HG03571 (cell line): ENCODE data around the gene ATP10B.

Source experiments
- ATAC-seq: cut with Tn5 transposase; IDR thresholded peaks from one replicate; pipeline ENCODE4 v1.9.1; 2021; ENCODE audit not compliant: unreplicated experiment

Gene ATP10B

DNA sequence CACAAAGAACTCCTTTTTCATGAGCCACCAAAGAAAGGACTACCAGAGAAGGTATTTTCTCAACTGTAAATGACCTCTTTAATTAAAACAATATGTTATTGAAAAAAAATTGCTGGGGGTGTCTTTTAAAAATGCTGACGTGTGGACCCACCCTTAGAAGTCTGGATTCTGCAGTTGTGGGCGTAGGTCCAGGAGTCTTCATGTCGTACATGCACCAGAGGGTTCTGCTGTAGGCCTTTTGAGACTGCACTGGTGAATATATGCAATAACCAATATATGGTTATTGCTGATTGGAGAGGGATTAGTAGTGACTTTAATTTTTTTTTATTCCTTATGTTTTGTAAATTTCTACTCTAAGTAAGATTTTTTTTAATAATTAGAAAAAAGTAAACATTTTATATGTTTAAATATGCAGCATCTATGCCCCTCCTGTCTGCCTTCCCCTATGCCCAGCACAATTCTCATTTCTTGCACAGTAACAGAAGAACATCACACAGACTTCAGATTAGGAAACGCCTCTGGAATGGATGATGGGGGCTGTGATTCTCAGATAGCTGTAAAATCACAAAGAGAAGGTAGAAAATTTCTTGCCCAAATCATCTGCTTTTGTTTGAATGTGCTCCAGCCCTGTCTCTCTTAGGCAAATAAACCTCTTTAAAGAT, 328.4 kb downstream of the ATP10B start:
- no peak for ATAC-seq

DNA sequence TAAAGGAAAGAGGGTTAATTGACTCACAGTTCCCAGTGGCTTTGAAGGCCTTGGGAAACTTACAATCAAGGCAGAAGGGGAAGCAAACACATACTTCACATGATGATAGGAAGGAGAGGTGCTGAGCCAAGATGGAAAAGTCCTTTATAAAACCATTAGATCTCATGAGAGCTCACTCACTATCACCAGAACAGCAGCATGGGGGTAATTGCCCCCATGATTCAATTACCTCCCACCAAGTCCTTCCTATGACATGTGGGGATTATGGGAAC, 330.7 kb downstream of the ATP10B start:
- no peak for ATAC-seq

DNA sequence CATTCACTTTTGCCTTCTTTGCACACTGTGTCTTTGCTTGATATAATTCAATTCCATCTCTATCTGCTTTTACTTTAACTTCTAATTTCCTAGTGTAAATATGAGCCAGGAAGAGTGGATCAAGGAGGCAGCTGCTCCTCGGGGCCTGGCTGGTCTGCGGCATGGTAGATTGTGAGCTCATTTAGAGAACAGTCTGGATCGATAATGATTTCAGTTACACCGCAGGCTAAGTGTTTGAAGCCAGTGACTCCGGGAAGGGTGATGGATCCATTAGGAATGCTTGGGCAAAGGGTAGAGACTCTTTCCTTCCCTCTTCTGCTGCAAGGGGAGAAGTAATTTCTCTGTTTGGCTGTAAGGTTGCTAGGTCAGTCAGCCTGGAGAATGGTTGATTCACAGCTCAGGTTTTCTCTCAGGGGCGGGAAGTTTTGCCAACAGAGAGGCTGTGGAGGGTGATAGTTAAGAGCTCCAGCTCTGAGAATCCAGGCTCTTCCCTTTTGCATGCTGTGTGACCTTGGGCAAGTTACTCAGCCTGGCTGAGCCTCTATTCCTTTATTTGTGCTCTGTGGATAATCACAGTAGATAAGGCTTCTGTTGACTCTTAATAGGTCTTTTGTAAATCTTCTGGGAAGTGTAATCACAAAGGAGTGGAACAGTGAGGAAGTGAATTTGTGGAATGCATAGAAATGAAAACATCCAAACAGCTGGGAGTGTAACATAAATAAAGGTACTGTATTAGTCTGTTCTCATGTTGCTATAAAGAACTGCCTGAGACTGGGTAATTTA, 331.2 kb downstream of the ATP10B start:
- ATAC-seq = no peak

DNA sequence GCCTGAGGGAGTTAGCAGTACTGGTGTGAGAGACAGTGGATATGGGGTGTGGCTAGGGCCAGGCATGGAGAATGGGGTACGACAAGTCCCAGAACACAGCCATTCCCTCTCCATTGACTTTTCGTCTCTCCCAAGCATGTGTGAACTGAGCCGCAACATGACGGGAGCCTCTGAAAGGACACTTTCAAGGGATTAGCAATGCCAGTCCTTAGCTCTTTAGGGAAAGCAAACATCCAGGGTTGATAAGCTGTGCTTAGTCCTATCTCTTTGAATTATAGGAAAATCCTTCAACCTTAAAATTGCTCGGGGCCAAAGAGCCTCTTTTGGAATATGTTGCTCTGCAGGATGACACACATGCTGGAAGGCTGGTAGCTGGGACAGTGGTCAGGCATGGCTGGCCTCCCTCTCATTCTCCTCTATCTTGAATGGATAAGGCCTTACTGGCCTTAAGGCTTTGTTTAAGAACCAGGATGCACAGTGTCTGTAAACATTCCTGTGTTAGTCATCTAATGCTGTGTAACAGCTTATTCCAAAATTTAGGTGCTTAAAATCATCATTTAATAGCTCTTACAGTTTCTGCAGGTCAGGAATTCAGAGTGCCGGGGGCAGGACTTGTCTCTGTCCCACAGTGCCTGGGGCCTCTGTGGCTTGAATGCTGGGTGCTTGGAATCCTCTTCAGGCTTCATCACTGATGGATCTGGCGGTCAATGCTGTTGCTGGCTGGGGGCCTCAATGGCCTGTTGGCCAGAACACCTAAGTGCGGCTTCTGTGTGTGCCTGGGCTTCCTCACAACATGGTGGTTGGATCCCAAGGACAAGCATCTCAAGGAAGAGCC, 335.1 kb downstream of the ATP10B start:
- ATAC-seq = no peak

DNA sequence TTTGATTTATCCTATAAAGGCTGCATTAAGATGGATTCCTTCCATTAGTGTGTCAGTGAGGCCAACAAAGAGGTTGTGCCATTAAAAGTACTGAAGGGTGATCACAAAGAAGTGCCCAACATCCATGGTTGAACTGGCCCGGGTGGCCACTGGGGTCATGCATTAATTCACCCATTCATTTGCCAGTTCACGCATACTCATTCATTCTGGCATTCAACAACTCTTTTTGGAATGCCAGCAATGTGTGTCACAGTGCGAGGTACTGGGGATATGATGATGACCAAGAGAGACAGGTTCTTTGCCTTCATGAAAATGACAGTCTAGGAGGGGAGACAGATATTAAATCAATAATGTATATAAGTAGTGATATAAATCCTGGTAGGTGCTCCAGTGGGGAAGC, 337.1 kb downstream of the ATP10B start:
- ATAC-seq = no peak

DNA sequence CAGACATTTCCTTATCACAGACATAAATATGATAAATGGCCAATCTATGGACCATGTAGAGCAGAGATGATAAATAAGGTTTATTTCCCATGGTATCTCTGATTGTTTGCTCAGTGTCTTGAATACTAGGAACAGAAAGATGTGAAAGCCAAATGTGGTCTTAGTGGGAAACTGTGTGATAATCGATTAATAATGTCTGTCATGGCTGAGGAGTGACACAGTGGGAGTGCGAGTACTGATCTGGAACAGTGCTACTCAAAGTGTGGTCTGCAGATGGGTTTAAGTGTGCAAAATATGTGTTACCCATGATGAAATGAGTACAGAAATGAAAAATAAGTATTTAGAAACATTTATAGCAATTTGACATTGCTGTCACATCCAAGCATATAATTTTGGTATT, 337.8 kb downstream of the ATP10B start:
- no peak for ATAC-seq

DNA sequence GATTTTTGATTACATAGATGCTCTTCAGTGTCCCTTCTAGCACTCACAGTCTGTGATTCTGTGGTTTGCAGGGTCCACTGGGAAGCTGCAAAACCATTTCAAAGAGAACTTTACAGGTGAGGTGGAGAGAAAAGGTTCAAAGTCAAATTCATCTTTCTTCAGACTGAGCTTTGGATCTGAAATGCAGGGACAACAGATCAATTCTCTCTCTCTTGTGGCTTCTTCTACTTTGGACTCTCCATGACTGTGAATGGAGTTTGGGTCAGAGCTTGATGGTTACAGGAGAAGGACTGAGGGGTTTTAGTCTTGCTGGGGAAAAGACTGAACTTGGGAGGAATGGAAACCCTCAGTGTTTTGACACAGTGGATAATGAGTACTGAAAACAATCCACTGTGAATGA, 338.5 kb downstream of the ATP10B start:
- ATAC-seq = no peak
